Cardiac muscle cell (in vitro differentiated cells and primary cell): ENCODE data around the gene GABRD. TPM values are rescaled to one million over a fixed set of nuclear protein-coding genes. Genes with fewer than 3 reads are reported as not detected.

Experiments
- DNase-seq, 2 donors: peaks; one replicate each; pipeline versions ENCODE4 v3.0.0 to v3.0.0-alpha.2; 2010 to 2017; ENCODE audit warnings: low read depth in 1 of 2, low spot score in 1 of 2
- H3K27ac ChIP-seq: fragments of 200-600 bp; sonication (generic); 2 replicates; pipeline ENCODE4 v1.5.1; 2016
- H3K27me3 ChIP-seq: fragments of 200-600 bp; sonication (generic); 2 replicates; pipeline ENCODE4 v1.6.0; 2016; ENCODE audit warnings: control low read depth
- H3K36me3 ChIP-seq: fragments of 200-600 bp; sonication (generic); 2 replicates; pipeline ENCODE4 v1.5.1; 2016; ENCODE audit warnings: control low read depth
- H3K4me1 ChIP-seq: fragments of 200-600 bp; sonication (generic); 2 replicates; pipeline ENCODE4 v1.8.1; 2017; ENCODE audit warnings: low read depth, mild to moderate bottlenecking, mixed run types
- H3K4me3 ChIP-seq: fragments of 200-600 bp; sonication (generic); 2 replicates; pipeline ENCODE4 v1.5.1; 2016; ENCODE audit warnings: mild to moderate bottlenecking
- H3K9me3 ChIP-seq: fragments of 200-600 bp; sonication (generic); 2 replicates; pipeline ENCODE4 v1.5.1; 2017; ENCODE audit warnings: low read depth, mild to moderate bottlenecking, control low read depth
- CTCF ChIP-seq: IDR thresholded peaks from 2 replicates; pipeline ENCODE4 v1.5.1; 2012; ENCODE audit warnings: low read depth, mild to moderate bottlenecking, low read length
- polyA plus RNA-seq: library from polyadenylated mRNA; unstranded; fragments of >200 nt; fragmentation: Nextera tagmentation; extraction: Ambion mirVana; gene quantifications from 2 replicates; pipeline ENCODE4 v1.2.1, GENCODE V29; 2016
- total RNA-seq: library from RNA; depleted of rRNA; stranded (reverse); fragments of >200 nt; gene quantifications from 2 replicates; pipeline ENCODE4 v1.2.3, GENCODE V29; 2016

The GABRD gene
- total and polyA plus RNA-seq, 2 experiments from 2014 or later = not detected

- no peak for TF ChIP-seq CTCF
- H3K27me3 ChIP-seq = peaks cover 53% of the 10 kb centered on the region
- H3K9me3 ChIP-seq = no peaks in the 10 kb centered on the region
- H3K4me3 ChIP-seq = no peak overlapping the region
- no peaks in the 10 kb centered on the region for H3K4me1 ChIP-seq
- no peaks in the 10 kb centered on the region for H3K36me3 ChIP-seq
- no peak overlapping the region for H3K27ac ChIP-seq
- no peak for DNase-seq
These were observed 3.1 kb downstream of the GABRD start for GRCh38 chr1:2022063-2022770.

- Histone ChIP-seq H3K4me3 (no peak overlapping the region), H3K9me3 (no peaks in the 10 kb centered on the region), H3K4me1 (no peaks in the 10 kb centered on the region), H3K27me3 (peaks cover 44% of the 10 kb centered on the region), H3K27ac (no peak overlapping the region), H3K36me3 (no peaks in the 10 kb centered on the region)
- DNase-seq = no peak
- no peak for TF ChIP-seq CTCF
These were observed 4.0 kb downstream of the GABRD start for GRCh38 chr1:2023187-2023586.

GRCh38 chr1:2024451-2024850, 5.3 kb downstream of the GABRD start:
- Histone ChIP-seq H3K27ac (no peak overlapping the region), H3K27me3 (peaks cover 32% of the 10 kb centered on the region), H3K36me3 (no peaks in the 10 kb centered on the region), H3K4me3 (no peak overlapping the region), H3K4me1 (no peaks in the 10 kb centered on the region), H3K9me3 (no peaks in the 10 kb centered on the region)
- no peak for TF ChIP-seq CTCF
- no peak for DNase-seq

GRCh38 chr1:2024887-2025286, 5.7 kb downstream of the GABRD start:
- Histone ChIP-seq H3K9me3 (no peaks in the 10 kb centered on the region), H3K27me3 (peaks cover 28% of the 10 kb centered on the region), H3K4me3 (no peak overlapping the region), H3K27ac (no peak overlapping the region), H3K36me3 (no peaks in the 10 kb centered on the region), H3K4me1 (no peaks in the 10 kb centered on the region)
- DNase-seq = no peak
- no peak for TF ChIP-seq CTCF

- no peak overlapping the region for H3K4me3 ChIP-seq
- no peak for DNase-seq
These were observed 6.4 kb downstream of the GABRD start for GRCh38 chr1:2025491-2025981.

More at GRCh38 chr1:2025491-2025981, 6.4 kb downstream of the GABRD start:
- no peaks in the 10 kb centered on the region for H3K36me3 ChIP-seq
- H3K27me3 ChIP-seq = peaks cover 22% of the 10 kb centered on the region
- TF ChIP-seq CTCF = no peak
- H3K27ac ChIP-seq = no peak overlapping the region
- H3K4me1 ChIP-seq = no peaks in the 10 kb centered on the region
- H3K9me3 ChIP-seq = no peaks in the 10 kb centered on the region
